SJCRH30 (cell line): Measurements from ENCODE around the gene ZNF385C. TPM values are rescaled to one million over a fixed set of nuclear protein-coding genes. Genes with fewer than 3 reads are reported as not detected.

Experiments used
- DNase-seq, 2 experiments: peaks; one replicate each; pipeline ENCODE4 v3.0.0-alpha.2; 2015 to 2020
- H3K27ac ChIP-seq: fragments of 250-450 bp; sonication (Bioruptor Pico); 2 replicates; pipeline ENCODE4 v1.5.1; 2020; ENCODE audit warnings: mild to moderate bottlenecking, moderate library complexity
- H3K27me3 ChIP-seq: fragments of 250-450 bp; sonication (Bioruptor Pico); 2 replicates; pipeline ENCODE4 v1.5.1; 2020; ENCODE audit warnings: mild to moderate bottlenecking, moderate library complexity
- H3K36me3 ChIP-seq: fragments of 250-450 bp; sonication (Bioruptor Pico); 2 replicates; pipeline ENCODE4 v1.5.1; 2020; ENCODE audit warnings: mild to moderate bottlenecking, moderate library complexity
- H3K4me1 ChIP-seq: fragments of 250-450 bp; sonication (Bioruptor Pico); 2 replicates; pipeline ENCODE4 v1.5.1; 2020; ENCODE audit warnings: mild to moderate bottlenecking, moderate library complexity
- H3K4me3 ChIP-seq: fragments of 250-450 bp; sonication (Bioruptor Pico); 2 replicates; pipeline ENCODE4 v1.5.1; 2020; ENCODE audit warnings: mild to moderate bottlenecking, moderate library complexity
- H3K9me3 ChIP-seq: fragments of 250-450 bp; sonication (Bioruptor Pico); replicated peaks from 2 replicates; pipeline ENCODE4 v1.5.1; 2020; ENCODE audit warnings: mild to moderate bottlenecking, moderate library complexity
- total RNA-seq: library from RNA; depleted of rRNA; stranded (reverse); fragments of >200 nt; shearing (Covaris generic); gene quantifications from 2 replicates; pipeline ENCODE4 v1.2.3, GENCODE V29; 2014

ZNF385C gene
- total RNA-seq, 1 experiment from 2014 or later, result 1.5 TPM

DNA sequence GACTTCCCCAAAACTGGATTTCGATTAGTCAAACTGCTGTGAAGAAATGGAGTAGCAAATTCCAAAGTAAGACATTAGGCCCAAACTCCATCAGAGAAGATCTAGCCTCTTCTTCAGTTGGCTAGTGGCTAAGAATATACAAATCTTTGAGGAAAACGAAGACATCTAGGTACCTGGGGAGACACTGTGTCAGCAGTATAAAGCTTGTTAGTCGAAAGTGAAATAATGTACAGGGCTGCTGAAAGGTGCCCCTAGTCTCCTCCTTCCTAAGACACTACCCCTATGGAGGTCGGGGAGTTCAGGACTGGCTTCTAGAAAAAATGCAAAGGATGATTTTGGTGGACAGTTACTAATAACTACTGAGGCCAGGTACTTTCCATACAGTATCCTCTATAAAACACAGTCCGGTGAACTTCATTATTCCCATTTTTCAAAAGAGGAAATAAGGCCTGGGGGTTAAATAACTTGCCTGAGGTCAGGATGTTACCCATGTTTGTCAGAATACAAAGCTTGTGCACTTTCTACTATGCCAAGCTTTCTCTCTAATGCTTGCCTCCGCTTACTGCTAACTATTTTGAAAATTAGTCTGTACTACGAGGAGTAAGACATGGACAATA, 96.0 kb downstream of the ZNF385C start:
- Histone ChIP-seq H3K27me3 (no peaks in the 10 kb centered on the region), H3K36me3 (peaks cover 50% of the 10 kb centered on the region), H3K9me3 (no peaks in the 10 kb centered on the region), H3K27ac (no peak overlapping the region; the same call in 1 of the 2 replicates), H3K4me3 (no peak overlapping the region), H3K4me1 (no peaks in the 10 kb centered on the region; the same call in 1 of the 2 replicates)
- DNase-seq, result no peak

DNA sequence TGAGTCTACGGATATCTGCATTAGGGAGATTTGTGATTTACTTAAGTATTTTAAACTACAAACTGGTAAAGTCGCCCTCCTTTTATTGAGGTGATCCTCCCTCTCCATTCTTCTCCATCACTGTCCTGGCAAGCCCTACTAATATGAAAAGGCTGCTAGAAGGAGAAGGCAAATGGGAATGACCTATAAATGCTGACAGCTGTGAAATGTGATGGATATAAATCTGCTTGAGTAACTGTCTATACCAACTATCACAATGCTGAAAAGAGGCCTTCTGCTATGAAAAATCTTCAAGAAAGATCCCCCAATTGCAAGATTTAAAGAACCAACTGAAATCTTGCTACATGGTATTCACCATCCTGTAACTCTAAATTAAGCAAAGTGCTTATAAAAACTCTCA, 96.5 kb downstream of the ZNF385C start:
- H3K27me3 ChIP-seq, result no peaks in the 10 kb centered on the region
- H3K36me3 ChIP-seq, result peaks cover 54% of the 10 kb centered on the region
- H3K4me1 ChIP-seq, result no peaks in the 10 kb centered on the region; the same call in 1 of the 2 replicates
- no peak overlapping the region for H3K27ac ChIP-seq
- no peaks in the 10 kb centered on the region for H3K9me3 ChIP-seq
- no peak overlapping the region for H3K4me3 ChIP-seq
- no peak for DNase-seq

DNA sequence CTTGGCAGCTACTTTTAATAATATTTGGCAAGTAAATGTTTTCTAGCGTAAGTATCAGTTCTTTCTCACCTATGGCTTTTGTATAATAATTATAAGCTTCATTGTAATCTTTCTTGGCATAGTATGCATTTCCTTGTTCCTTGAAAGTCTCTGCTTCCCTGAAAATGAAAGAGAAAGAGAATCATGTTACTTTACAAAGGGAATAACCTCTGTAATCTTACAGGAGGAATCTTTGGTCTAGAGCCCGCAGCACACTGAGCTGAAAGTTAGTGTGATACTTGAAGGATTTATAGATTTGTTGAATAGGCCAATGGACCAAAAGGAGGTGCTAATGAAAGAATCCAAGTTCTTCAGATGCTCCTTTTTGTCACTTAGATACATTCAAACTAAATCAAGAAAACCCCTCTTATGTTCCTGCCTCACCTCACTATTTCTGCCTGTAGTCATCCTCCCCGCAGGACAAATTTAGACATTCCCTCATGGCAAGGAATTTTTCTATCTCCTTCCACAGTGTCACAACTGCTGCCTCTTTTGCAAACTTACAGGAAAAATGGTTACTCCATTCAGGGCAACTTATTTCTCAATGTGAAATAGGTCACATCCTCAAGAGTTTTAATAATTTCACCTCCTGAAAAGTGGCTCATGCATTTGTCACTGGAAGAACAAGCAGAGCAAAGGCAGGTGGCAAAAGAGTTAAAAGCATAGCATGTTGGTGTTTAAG, 97.7 kb downstream of the ZNF385C start:
- no peaks in the 10 kb centered on the region for H3K9me3 ChIP-seq
- H3K4me1 ChIP-seq, result no peaks in the 10 kb centered on the region; the same call in 1 of the 2 replicates
- H3K27me3 ChIP-seq, result no peaks in the 10 kb centered on the region
- no peak for DNase-seq
- H3K36me3 ChIP-seq, result peaks cover 65% of the 10 kb centered on the region
- H3K27ac ChIP-seq, result no peak overlapping the region
- no peak overlapping the region for H3K4me3 ChIP-seq

DNA sequence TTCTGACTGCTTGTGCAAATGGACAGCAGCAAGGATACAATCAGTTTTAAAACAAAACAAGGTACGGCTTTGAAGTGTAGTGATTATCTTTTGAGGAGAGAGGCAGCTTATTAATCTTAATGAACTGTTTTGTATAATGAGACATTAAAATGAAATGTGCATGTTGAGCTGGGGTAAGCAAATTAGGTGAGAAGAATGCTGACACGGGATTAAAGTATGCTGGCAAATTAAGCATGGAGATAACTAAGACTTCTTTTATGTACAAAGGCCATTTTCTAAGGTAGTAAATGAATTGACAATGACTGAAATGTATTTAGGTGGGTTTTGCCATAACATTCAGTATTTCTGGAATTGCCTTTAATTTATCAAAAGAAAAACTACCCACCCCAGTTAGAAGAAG, 99.8 kb downstream of the ZNF385C start:
- peaks cover 78% of the 10 kb centered on the region for H3K36me3 ChIP-seq

DNA sequence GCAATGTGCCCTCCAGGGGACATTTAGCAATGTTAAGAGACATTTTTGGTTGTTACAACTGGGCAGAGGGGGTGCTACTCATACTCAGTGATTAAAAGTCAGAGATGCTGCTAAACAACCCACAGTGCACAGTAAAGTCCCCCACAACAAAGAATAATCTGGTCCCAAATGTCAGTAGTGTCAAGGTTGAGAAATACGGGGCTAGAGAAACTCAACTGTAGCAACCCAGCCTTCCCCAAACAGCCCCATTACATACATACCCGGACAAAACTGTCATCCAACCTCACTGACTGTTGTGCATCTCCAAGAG, 101.5 kb downstream of the ZNF385C start:
- Histone ChIP-seq H3K36me3 (peaks cover 69% of the 10 kb centered on the region), H3K4me1 (peaks cover 15% of the 10 kb centered on the region), H3K9me3 (no peaks in the 10 kb centered on the region), H3K27ac (no peak overlapping the region), H3K4me3 (no peak overlapping the region), H3K27me3 (no peaks in the 10 kb centered on the region)
- DNase-seq, result no peak

More for the DNA sequence above, 99.8 kb downstream of the ZNF385C start:
- no peaks in the 10 kb centered on the region for H3K9me3 ChIP-seq
- no peak for DNase-seq
- no peak overlapping the region for H3K27ac ChIP-seq
- no peak overlapping the region for H3K4me3 ChIP-seq
- H3K27me3 ChIP-seq, result no peaks in the 10 kb centered on the region
- H3K4me1 ChIP-seq, result peaks cover under 1% of the 10 kb centered on the region; the same call in 1 of the 2 replicates

DNA sequence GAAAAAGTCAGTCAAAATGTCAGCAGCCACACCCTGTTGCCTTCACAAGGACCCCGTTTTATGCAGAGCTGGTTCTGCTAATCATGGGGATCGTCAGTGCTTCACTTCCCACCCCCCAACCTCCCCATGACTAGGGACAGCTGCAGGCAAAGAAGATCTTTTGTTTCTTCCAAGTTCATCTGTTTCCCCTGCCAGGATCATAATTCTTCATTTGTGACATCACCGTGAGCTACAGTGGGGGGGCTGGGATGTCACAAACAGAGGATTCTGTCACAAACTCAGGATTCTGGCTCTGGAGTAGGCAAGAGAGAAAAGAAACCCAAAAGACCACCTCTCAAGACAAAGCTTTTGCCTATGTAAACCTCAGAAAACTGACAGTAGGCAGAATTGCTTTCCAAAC, 105.7 kb downstream of the ZNF385C start:
- H3K27me3 ChIP-seq, result no peaks in the 10 kb centered on the region
- H3K4me3 ChIP-seq, result no peak overlapping the region
- peaks cover 23% of the 10 kb centered on the region for H3K4me1 ChIP-seq
- H3K9me3 ChIP-seq, result no peaks in the 10 kb centered on the region
- peak; percentile 90 to 95 for DNase-seq
- peak overlapping the region; percentile 91 for H3K27ac ChIP-seq
- peaks cover 76% of the 10 kb centered on the region for H3K36me3 ChIP-seq

DNA sequence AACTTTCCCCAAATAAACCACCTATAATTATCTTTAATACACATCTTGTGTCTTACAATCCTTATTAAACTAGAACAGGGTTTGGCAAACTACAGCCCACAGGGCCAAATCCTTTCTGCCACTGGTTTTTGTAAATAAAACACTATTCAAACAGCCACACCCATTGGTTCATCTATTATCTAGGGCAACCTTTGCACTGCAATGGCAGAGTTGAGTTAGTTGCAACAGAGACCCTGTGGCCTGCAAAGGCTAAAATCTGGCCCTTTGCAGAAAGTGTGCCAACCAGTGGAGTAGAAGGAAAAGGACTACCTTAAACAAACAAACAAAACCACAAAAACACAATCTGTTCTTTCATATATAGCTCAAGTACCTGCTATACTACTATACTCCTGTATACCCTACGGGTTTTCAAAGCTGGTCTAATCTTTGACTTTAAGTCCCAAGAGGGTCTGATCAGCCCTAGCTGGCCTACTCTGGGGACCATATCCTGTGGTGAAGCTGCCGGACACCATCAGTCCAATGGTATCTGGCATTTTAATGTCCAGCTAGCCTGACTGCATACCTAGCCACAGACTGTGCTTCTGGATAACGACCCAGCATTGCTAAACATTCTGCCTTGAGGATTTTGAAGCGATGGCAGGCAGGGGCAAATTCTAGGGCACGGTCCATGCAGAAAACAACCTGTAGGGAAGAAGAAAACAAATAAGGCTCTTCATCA, 108.4 kb downstream of the ZNF385C start:
- H3K36me3 ChIP-seq, result peaks cover 76% of the 10 kb centered on the region
- peaks cover 23% of the 10 kb centered on the region for H3K4me1 ChIP-seq
- no peaks in the 10 kb centered on the region for H3K27me3 ChIP-seq
- no peak overlapping the region for H3K4me3 ChIP-seq
- H3K9me3 ChIP-seq, result no peaks in the 10 kb centered on the region
- no peak for DNase-seq
- H3K27ac ChIP-seq, result no peak overlapping the region

DNA sequence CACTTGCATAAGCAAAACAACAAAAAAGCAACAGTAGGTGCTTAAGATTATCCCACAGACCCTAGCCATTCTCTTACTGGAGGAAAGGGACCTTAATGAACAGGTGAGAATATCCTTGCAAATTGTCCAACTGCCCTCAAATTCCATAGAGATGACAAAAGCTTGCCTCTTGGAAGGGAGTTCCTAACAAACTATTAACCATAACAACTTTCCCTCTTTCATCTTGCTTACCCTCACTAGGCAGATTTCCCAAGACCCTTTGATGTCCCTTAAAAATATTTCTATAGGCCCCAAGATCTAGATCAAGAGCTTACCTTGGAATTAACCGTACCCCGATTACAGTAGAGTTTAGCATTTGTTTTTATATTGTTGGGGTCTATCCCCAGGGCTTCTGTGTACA, 109.9 kb downstream of the ZNF385C start:
- H3K27ac ChIP-seq, result no peak overlapping the region
- H3K9me3 ChIP-seq, result no peaks in the 10 kb centered on the region
- no peak overlapping the region for H3K4me3 ChIP-seq
- H3K27me3 ChIP-seq, result no peaks in the 10 kb centered on the region
- H3K4me1 ChIP-seq, result peaks cover 24% of the 10 kb centered on the region
- DNase-seq, result no peak
- H3K36me3 ChIP-seq, result peaks cover 75% of the 10 kb centered on the region

DNA sequence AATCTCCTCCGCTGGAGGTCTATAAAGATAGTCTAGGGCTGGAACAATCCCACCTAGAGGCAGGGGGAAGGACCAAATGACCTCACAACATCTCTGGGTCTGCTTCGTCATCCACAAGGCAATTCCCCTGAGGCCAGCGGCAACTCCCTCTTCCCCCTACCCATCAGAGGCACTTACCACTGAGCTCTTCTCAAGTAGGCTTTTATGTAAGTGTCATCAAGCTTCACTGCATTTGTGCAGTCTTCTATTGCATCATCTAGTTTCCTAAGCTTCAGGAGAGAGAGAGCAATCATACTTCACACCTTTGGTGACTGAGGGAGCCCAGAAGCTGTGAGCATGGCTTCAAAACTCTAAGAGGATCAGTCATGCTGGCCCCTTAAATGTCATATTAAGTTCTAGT, 110.6 kb downstream of the ZNF385C start:
- no peaks in the 10 kb centered on the region for H3K9me3 ChIP-seq
- H3K27ac ChIP-seq, result no peak overlapping the region
- H3K36me3 ChIP-seq, result peaks cover 81% of the 10 kb centered on the region
- no peak overlapping the region for H3K4me3 ChIP-seq
- H3K4me1 ChIP-seq, result peaks cover 16% of the 10 kb centered on the region
- no peak for DNase-seq
- H3K27me3 ChIP-seq, result no peaks in the 10 kb centered on the region

DNA sequence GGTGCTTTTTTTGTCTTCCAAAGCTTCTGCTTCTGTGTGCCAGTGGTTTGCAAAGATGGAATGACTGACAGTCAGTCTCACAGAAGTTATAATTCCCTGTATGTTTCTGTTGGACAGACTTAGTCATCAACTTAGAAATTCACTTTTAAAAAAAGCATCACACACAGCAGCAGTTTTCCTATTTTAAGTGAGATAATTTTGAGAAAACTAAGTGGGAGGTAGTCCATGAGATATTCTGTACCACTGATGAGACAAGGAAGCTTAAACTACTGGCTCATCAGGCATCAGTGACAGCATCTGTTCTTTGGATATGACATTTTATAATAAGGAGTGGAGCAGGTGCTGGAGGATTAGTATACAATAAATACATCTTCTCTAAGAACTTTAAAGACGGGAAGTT, 111.6 kb downstream of the ZNF385C start:
- DNase-seq, result no peak
- peaks cover 8% of the 10 kb centered on the region for H3K4me1 ChIP-seq
- no peaks in the 10 kb centered on the region for H3K27me3 ChIP-seq
- H3K36me3 ChIP-seq, result peaks cover 88% of the 10 kb centered on the region
- no peak overlapping the region for H3K4me3 ChIP-seq
- H3K9me3 ChIP-seq, result no peaks in the 10 kb centered on the region
- no peak overlapping the region for H3K27ac ChIP-seq

DNA sequence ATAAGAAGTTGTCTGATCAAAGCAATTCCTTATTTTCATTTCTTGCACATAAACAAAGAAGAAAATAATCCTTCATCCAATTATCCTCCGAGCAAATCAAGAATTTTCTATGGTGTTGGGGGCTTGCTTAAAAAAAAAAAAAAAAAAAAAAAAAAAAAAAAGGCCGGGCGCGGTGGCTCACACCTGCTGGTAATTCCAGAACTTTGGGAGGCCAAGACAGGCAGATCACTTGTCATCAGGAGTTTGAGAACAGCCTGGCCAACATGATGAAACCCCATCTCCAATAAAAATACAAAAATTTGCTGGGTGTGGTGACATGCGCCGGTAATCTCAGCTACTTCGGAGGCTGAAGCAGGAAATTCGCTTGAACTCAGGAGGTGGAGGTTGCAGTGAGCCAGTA, 112.4 kb downstream of the ZNF385C start:
- Histone ChIP-seq H3K4me1 (0 out of 2 replicates have a peak, but pooled peaks cover 7% of the 10 kb centered on the region), H3K27ac (no peak overlapping the region), H3K4me3 (no peak overlapping the region), H3K27me3 (no peaks in the 10 kb centered on the region), H3K9me3 (no peaks in the 10 kb centered on the region), H3K36me3 (peaks cover 87% of the 10 kb centered on the region)
- DNase-seq, result no peak

DNA sequence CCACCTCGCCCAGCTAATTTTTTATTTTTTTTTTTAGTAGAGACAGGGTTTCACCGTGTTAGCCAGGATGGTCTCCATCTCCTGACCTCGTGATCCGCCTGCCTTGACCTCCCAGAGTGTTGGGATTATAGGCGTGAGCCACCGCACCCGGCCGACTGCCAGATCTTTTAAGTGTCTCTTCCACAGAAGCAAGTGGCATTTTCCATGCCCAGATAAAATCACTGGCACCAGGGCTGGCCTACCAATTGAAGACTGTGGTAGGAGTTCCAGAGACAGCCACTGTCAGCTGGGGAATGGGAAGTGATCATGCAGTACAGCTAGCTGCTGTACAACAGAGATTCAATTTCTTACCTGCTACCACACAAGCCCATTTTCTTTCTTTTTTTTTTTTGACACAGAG, 113.8 kb downstream of the ZNF385C start:
- DNase-seq, result no peak
- Histone ChIP-seq H3K4me3 (no peak overlapping the region), H3K36me3 (peaks cover 88% of the 10 kb centered on the region), H3K27me3 (no peaks in the 10 kb centered on the region), H3K4me1 (0 out of 2 replicates have a peak, but pooled peaks cover 7% of the 10 kb centered on the region), H3K9me3 (no peaks in the 10 kb centered on the region), H3K27ac (no peak overlapping the region)

DNA sequence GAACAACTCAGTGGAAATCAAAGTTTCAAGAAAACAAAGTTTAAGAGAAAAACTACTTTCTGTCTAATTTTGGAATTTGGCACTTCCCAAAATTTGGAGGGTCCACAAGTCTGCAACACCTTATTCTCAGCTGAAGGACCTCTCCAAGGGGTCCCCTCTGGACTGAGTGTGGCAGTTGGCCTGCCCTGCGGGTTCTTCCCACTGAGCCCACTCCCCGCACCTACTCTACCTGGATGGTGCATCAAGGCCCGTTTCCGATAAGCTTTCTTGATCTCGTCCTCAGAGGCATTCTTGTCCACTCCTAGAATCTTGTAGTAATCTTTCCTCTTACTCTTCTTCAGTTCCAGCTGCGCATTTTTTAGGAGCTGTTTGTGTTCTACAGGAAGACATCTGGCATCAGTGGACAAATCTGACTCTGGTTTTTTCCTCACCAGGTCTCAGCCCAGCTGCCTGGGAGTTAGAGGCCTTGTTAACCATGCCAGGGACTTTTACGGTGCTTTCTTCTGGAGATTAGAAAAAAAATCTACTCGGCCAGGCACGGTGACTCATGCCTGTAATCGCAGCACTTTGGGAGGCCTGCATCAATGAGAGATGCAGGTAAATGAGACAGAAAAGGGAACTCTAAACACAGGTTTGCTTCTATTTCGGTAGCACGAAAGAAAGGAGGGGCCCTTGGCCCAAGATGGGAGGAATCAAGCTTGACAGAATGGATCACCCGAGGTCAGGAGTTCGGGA, 116.1 kb downstream of the ZNF385C start:
- no peaks in the 10 kb centered on the region for H3K27me3 ChIP-seq
- H3K27ac ChIP-seq, result no peak overlapping the region
- 0 out of 2 replicates have a peak, but pooled peaks cover 2% of the 10 kb centered on the region for H3K4me1 ChIP-seq
- H3K4me3 ChIP-seq, result no peak overlapping the region
- H3K9me3 ChIP-seq, result no peaks in the 10 kb centered on the region
- peaks cover 87% of the 10 kb centered on the region for H3K36me3 ChIP-seq
- no peak for DNase-seq

DNA sequence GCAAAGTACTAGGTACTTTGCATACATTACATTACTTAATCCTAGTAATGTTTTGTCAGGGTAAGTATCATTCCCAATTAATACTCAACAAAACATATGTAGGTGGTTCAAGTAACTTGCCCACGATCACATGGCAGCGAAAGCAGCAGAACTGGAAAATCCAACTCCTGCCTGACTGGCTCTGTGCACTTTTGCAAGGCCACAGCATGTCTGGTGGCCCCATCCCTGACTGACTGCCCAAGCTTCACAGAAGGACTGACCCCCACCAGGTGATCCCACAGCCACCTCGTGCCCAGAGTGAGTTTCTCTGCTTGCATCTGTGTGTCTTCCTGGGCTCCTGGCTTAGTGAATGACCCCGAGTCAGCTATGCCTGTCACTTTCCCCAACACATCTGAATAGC, 120.3 kb downstream of the ZNF385C start:
- Histone ChIP-seq H3K4me1 (peaks cover 22% of the 10 kb centered on the region), H3K36me3 (peaks cover 85% of the 10 kb centered on the region), H3K9me3 (no peaks in the 10 kb centered on the region), H3K27me3 (no peaks in the 10 kb centered on the region), H3K27ac (no peak overlapping the region), H3K4me3 (no peak overlapping the region)
- no peak for DNase-seq
